HCT116 (cell line): ENCODE measurements around the gene TRMT1.

ENCODE experiments used
- EGR1 ChIP-seq: IDR thresholded peaks from 2 replicates; pipeline ENCODE4 v1.6.1; 2012; ENCODE audit warnings: low read depth
- EZH2 ChIP-seq: fragments of 200-600 bp; sonication (generic); IDR thresholded peaks from 2 replicates; pipeline ENCODE4 v1.6.1; 2017; ENCODE audit warnings: antibody characterized with exemption, mixed run types
- EZH2phosphoT487 ChIP-seq: fragments of 200-600 bp; IDR thresholded peaks from 2 replicates; pipeline ENCODE4 v1.6.1; 2018; ENCODE audit warnings: antibody characterized with exemption, borderline replicate concordance
- JUND ChIP-seq: IDR thresholded peaks from 2 replicates; pipeline ENCODE4 v1.6.1; 2012
- POLR2A ChIP-seq: IDR thresholded peaks from 2 replicates; pipeline ENCODE4 v1.7.0; 2011; ENCODE audit warnings: borderline replicate concordance; ENCODE audit not compliant: insufficient read depth, insufficient read length; ENCODE audit errors: extremely low read depth
- POLR2AphosphoS5 ChIP-seq: IDR thresholded peaks from 2 replicates; pipeline ENCODE4 v1.6.1; 2011; ENCODE audit warnings: mild to moderate bottlenecking, low read depth, low read length, moderate library complexity
- RAD21 ChIP-seq: IDR thresholded peaks from 2 replicates; pipeline ENCODE4 v1.6.1; 2012; ENCODE audit warnings: low read depth, mild to moderate bottlenecking
- SIN3A ChIP-seq: IDR thresholded peaks from 2 replicates; pipeline ENCODE4 v1.6.1; 2012; ENCODE audit warnings: low read depth
- SP1 ChIP-seq: IDR thresholded peaks from 2 replicates; pipeline ENCODE4 v1.6.1; 2012; ENCODE audit warnings: low read depth
- TCF7L2 ChIP-seq: IDR thresholded peaks from 2 replicates; pipeline ENCODE4 v1.7.0; 2011; ENCODE audit warnings: borderline replicate concordance, inconsistent platforms; ENCODE audit not compliant: insufficient read depth, insufficient read length; ENCODE audit errors: extremely low read depth
- ZNF274 ChIP-seq: fragments of 200-500 bp; sonication (Bioruptor generic); IDR thresholded peaks from 2 replicates; pipeline ENCODE4 v1.6.1; 2014; ENCODE audit warnings: mild to moderate bottlenecking, low read depth, low read length, inconsistent platforms
- TF ChIP-seq, protein P1 (sequence below), 3 experiments: fragments of 200-600 bp in 1 of 3; sonication (generic) in 1 of 3; IDR thresholded peaks in 2 of 3; conservative IDR thresholded peaks in 1 of 3; 2 replicates each; pipeline ENCODE4 v1.5.1; 2012 to 2017; ENCODE audit warnings: low read depth in 2 of 3, low read length in 2 of 3, antibody characterized with exemption in 1 of 3, borderline replicate concordance in 1 of 3, control low read depth in 1 of 3, mild to moderate bottlenecking in 1 of 3, mixed read lengths in 1 of 3, mixed run types in 1 of 3, moderate library complexity in 1 of 3; ENCODE audit not compliant: insufficient read depth in 1 of 3
- TF ChIP-seq, protein P2 (sequence below): IDR thresholded peaks from 2 replicates; pipeline ENCODE4 v1.6.1; 2012
- TF ChIP-seq, protein P3 (sequence below): IDR thresholded peaks from 2 replicates; pipeline ENCODE4 v1.6.1; 2012; ENCODE audit warnings: low read depth

DNA sequence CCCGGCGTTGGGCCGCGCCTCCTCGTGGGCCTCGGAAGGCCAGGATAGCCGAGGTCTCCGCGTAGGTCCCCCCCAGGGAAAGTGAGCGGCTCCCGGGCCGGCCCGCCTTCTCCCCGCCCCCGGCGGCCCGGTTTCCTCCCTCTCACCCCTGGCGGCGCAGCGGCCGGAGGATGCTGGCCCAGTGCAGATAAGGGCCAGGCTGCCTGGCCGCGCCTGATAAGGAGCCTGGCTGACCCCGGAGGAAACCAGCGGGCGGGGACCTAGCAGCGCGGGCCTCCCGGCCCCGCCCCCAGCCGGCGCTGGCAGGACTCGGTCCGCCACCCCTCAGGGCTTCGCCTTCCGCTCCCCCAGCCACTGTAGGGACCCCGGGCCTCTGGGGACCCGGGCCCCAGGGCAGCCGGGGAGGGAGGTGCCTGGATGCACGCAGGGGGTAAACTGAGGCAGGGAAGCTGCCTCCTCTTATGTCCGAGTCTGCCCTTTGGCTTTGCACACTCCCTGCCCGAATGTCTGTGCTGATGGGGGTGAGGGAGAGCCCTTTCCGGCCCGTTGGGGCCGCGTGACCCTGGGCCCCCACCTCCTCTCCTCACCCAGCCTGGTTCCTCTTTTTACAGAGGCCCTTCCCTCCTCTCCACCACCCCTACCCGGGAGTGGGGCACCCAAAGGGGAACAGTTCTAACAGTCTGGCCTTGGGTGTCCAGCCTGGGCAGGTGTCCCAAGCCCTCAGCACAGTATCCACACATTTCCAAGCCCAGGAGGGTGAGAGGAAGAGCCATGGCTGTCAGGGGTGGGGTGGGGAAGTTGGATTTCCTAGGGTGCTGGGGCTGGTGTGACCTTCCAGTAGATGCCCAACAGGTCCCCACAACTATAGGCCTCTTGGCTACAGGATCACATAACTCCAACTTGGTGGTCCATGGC, 13.6 kb downstream of the TRMT1 start, which contains the start of gene LYL1:
- TF ChIP-seq, protein P1, sequence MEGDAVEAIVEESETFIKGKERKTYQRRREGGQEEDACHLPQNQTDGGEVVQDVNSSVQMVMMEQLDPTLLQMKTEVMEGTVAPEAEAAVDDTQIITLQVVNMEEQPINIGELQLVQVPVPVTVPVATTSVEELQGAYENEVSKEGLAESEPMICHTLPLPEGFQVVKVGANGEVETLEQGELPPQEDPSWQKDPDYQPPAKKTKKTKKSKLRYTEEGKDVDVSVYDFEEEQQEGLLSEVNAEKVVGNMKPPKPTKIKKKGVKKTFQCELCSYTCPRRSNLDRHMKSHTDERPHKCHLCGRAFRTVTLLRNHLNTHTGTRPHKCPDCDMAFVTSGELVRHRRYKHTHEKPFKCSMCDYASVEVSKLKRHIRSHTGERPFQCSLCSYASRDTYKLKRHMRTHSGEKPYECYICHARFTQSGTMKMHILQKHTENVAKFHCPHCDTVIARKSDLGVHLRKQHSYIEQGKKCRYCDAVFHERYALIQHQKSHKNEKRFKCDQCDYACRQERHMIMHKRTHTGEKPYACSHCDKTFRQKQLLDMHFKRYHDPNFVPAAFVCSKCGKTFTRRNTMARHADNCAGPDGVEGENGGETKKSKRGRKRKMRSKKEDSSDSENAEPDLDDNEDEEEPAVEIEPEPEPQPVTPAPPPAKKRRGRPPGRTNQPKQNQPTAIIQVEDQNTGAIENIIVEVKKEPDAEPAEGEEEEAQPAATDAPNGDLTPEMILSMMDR (IDR thresholded peaks at IDR 0.05 in 2 of 3, conservative IDR thresholded peaks at IDR 0.05 in 1 of 3; ENCODE audit: borderline replicate concordance in 1 of 3, insufficient read depth in 1 of 3, low read depth in 2 of 3, low read length in 2 of 3) = no peak
- TF ChIP-seq TCF7L2 (no peak), SP1 (no peak), EZH2 (no peak), ZNF274 (no peak), RAD21 (no peak), POLR2A (no peak), POLR2AphosphoS5 (no peak; the same call in 1 of the 2 replicates), JUND (no peak), EZH2phosphoT487 (no peak), EGR1 (no peak), SIN3A (no peak)
- TF ChIP-seq, protein P2, sequence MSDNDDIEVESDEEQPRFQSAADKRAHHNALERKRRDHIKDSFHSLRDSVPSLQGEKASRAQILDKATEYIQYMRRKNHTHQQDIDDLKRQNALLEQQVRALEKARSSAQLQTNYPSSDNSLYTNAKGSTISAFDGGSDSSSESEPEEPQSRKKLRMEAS = no peak
- TF ChIP-seq, protein P3, sequence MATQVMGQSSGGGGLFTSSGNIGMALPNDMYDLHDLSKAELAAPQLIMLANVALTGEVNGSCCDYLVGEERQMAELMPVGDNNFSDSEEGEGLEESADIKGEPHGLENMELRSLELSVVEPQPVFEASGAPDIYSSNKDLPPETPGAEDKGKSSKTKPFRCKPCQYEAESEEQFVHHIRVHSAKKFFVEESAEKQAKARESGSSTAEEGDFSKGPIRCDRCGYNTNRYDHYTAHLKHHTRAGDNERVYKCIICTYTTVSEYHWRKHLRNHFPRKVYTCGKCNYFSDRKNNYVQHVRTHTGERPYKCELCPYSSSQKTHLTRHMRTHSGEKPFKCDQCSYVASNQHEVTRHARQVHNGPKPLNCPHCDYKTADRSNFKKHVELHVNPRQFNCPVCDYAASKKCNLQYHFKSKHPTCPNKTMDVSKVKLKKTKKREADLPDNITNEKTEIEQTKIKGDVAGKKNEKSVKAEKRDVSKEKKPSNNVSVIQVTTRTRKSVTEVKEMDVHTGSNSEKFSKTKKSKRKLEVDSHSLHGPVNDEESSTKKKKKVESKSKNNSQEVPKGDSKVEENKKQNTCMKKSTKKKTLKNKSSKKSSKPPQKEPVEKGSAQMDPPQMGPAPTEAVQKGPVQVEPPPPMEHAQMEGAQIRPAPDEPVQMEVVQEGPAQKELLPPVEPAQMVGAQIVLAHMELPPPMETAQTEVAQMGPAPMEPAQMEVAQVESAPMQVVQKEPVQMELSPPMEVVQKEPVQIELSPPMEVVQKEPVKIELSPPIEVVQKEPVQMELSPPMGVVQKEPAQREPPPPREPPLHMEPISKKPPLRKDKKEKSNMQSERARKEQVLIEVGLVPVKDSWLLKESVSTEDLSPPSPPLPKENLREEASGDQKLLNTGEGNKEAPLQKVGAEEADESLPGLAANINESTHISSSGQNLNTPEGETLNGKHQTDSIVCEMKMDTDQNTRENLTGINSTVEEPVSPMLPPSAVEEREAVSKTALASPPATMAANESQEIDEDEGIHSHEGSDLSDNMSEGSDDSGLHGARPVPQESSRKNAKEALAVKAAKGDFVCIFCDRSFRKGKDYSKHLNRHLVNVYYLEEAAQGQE = no peak
